ENCODE data around the gene KLHL15. TPM values are rescaled to one million over a fixed set of nuclear protein-coding genes. Genes with fewer than 3 reads are reported as not detected.

KLHL15 gene
- total and polyA plus RNA-seq, 2 donors (not counting 3 experiments of a cell fraction or from before 2014, with no cell fraction given): 1.4 to 3.6 TPM

GRCh38 chrX:24063488-24063887, 36.5 kb upstream of the KLHL15 start:
- H3K27ac ChIP-seq (ENCODE audit: insufficient read depth, low read depth, low read length): no peak overlapping the region
- H3K36me3 ChIP-seq (ENCODE audit: control insufficient read depth in 2 of 2, extremely low read depth in 1 of 2, insufficient read depth in 2 of 2, low read length in 2 of 2): peaks cover 2 to 3% of the 10 kb centered on the region in 2 experiments
- no peak for DNase-seq (ENCODE audit: low read depth, low spot score)
- FAIRE-seq: no peak
- no peaks in the 10 kb centered on the region for H3K9me1 ChIP-seq (replicated peaks; ENCODE audit: control insufficient read depth, extremely low read depth, insufficient read depth, low read length)
- dilution Hi-C loops (cut with MboI; ENCODE audit: extremely low pct_ligation_motif_present, low sequenced_read_pairs): no loop called here
- H3K27me3 ChIP-seq (ENCODE audit: control insufficient read depth in 2 of 2, insufficient read depth in 2 of 2, low read length in 2 of 2): no peaks in the 10 kb centered on the region
- no peaks in the 10 kb centered on the region for H4K20me1 ChIP-seq (replicated peaks; ENCODE audit: control insufficient read depth, extremely low read depth, insufficient read depth, low read length)
- CTCF ChIA-PET: no interaction called here
- POLR2A ChIA-PET: no interaction called here
- no TSS peak for BruUV-seq (replicated peaks)
- no peak overlapping the region for H3K4me2 ChIP-seq (ENCODE audit: insufficient read depth, low read length)
- TF ChIP-seq FOS (IDR thresholded peaks at IDR 0.05; ENCODE audit: borderline replicate concordance, insufficient read depth, low read length): no peak
- TF ChIP-seq JUN (IDR thresholded peaks at IDR 0.05; ENCODE audit: borderline replicate concordance, insufficient read depth, insufficient read length, low read depth): no peak
- H3K4me3 ChIP-seq (replicated peaks in 1 of 3; ENCODE audit: insufficient read depth in 1 of 3, low read depth in 1 of 3, low read length in 3 of 3): no peak overlapping the region
- H3K9me3 ChIP-seq (replicated peaks; ENCODE audit: control insufficient read depth, insufficient read depth, low read length): no peaks in the 10 kb centered on the region
- H3K79me2 ChIP-seq (ENCODE audit: control insufficient read depth, insufficient read depth, low read length): peaks cover 22% of the 10 kb centered on the region
- no peaks in the 10 kb centered on the region for H3K4me1 ChIP-seq (ENCODE audit: control insufficient read depth, extremely low read depth, insufficient read depth, low read length)
- H3K9ac ChIP-seq (replicated peaks; ENCODE audit: extremely low read depth, insufficient read depth, low read length): no peak overlapping the region
- H2AFZ ChIP-seq (ENCODE audit: low read depth, low read length): no peak overlapping the region
- intact Hi-C loops (cut with micrococcal nuclease): no loop called here

- TF ChIP-seq EZH2 (IDR thresholded peaks at IDR 0.05; ENCODE audit: borderline replicate concordance, low read depth, low read length, severe bottlenecking) (no peak), MAX (IDR thresholded peaks at IDR 0.05; ENCODE audit: insufficient read depth, insufficient read length) (no peak), FOS (IDR thresholded peaks at IDR 0.05; ENCODE audit: borderline replicate concordance, insufficient read depth, low read length) (no peak), JUN (IDR thresholded peaks at IDR 0.05; ENCODE audit: borderline replicate concordance, insufficient read depth, insufficient read length, low read depth) (no peak)
- peaks cover 16% of the 10 kb centered on the region for H3K79me2 ChIP-seq (ENCODE audit: control insufficient read depth, insufficient read depth, low read length)
- peak overlapping the region; percentile 17 for H2AFZ ChIP-seq (ENCODE audit: low read depth, low read length)
- no peaks in the 10 kb centered on the region for H3K9me3 ChIP-seq (replicated peaks; ENCODE audit: control insufficient read depth, insufficient read depth, low read length)
- intact Hi-C loops (cut with micrococcal nuclease) (loop anchor here (2.0 to 10.0 kb wide), 3 partner anchors 272 to 360 kb away; partner anchors contain the start of genes ACOT9 and SAT1), dilution Hi-C loops (cut with MboI; ENCODE audit: extremely low pct_ligation_motif_present, low sequenced_read_pairs) (no loop called here)
- no peaks in the 10 kb centered on the region for H3K9me1 ChIP-seq (replicated peaks; ENCODE audit: control insufficient read depth, extremely low read depth, insufficient read depth, low read length)
- H4K20me1 ChIP-seq (replicated peaks; ENCODE audit: control insufficient read depth, extremely low read depth, insufficient read depth, low read length): no peaks in the 10 kb centered on the region
- POLR2A ChIA-PET: interaction anchor here (1.0 to 2.8 kb wide), 5 partner anchors 10 to 272 kb away, joined by 4 to 14 read pairs (median 5); partner anchors contain the start of gene SAT1
- H3K4me1 ChIP-seq (ENCODE audit: control insufficient read depth, extremely low read depth, insufficient read depth, low read length): peaks cover 5% of the 10 kb centered on the region
- no peaks in the 10 kb centered on the region for H3K27me3 ChIP-seq (ENCODE audit: control insufficient read depth in 2 of 2, insufficient read depth in 2 of 2, low read length in 2 of 2)
- peak overlapping the region; percentile 74 for H3K9ac ChIP-seq (replicated peaks; ENCODE audit: extremely low read depth, insufficient read depth, low read length)
- FAIRE-seq: no peak
- no peak for DNase-seq (ENCODE audit: low read depth, low spot score)
- peak overlapping the region; percentile 79 for H3K27ac ChIP-seq (ENCODE audit: insufficient read depth, low read depth, low read length)
- CTCF ChIA-PET: interaction anchor here (0.7 to 3.4 kb wide), 13 partner anchors 11 to 361 kb away, joined by 3 to 41 read pairs (median 4); partner anchors contain the start of genes APOO, CXorf58, KLHL15 and SAT1
- H3K4me3 ChIP-seq (replicated peaks in 1 of 3; ENCODE audit: insufficient read depth in 1 of 3, low read depth in 1 of 3, low read length in 3 of 3): peak overlapping the region in 2 of 3 experiments; percentile 43 to 85
- no peak overlapping the region for H3K4me2 ChIP-seq (ENCODE audit: insufficient read depth, low read length)
- H3K36me3 ChIP-seq (ENCODE audit: control insufficient read depth in 2 of 2, extremely low read depth in 1 of 2, insufficient read depth in 2 of 2, low read length in 2 of 2): peaks cover 0 to 3% of the 10 kb centered on the region in 2 experiments
- BruUV-seq (replicated peaks): TSS peak; percentile 62
Observed at GRCh38 chrX:24055043-24055356, 28.0 kb upstream of the KLHL15 start.
